ENCODE results near the gene SLC66A2. TPM values are rescaled to one million over a fixed set of nuclear protein-coding genes. Genes with fewer than 3 reads are reported as not detected.

SLC66A2 gene
- total RNA-seq, 2 donors from 2014 or later = 39.1 to 51.2 TPM

DNA sequence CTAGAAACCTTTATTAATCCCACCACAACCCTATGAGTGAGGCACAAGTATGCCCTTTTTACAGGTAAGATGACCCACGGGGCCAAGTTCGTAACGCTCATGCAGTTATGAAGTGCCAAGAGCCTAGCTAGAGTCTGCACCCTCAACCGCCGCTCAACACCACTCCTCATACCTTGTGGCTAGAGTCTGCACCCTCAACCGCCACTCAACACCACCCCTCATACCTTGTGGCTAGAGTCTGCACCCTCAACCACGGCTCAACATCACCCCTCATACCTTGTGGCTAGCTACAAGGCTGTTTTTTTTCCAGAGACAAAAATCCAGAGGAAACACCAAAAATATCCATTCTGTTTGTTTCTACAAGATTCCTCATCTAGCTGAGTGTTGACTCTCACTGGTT, 32.3 kb upstream of the SLC66A2 start:
- TF ChIP-seq CTCF (IDR thresholded peaks at IDR 0.05) = no peak
- Histone ChIP-seq H3K27ac (no peak overlapping the region), H3K9me3 (no peaks in the 10 kb centered on the region), H3K4me3 (no peak overlapping the region), H3K4me1 (ENCODE audit: control insufficient read depth in 1 of 2, low read depth in 2 of 2) (peaks cover 12 to 25% of the 10 kb centered on the region in 2 donors), H3K27me3 (replicated peaks; ENCODE audit: insufficient read depth) (no peaks in the 10 kb centered on the region), H3K36me3 (no peaks in the 10 kb centered on the region)
- ATAC-seq (ENCODE audit: insufficient number of reproducible peaks, low FRiP score, low read depth) (no peak), DNase-seq (ENCODE audit: low spot score) (no peak)

DNA sequence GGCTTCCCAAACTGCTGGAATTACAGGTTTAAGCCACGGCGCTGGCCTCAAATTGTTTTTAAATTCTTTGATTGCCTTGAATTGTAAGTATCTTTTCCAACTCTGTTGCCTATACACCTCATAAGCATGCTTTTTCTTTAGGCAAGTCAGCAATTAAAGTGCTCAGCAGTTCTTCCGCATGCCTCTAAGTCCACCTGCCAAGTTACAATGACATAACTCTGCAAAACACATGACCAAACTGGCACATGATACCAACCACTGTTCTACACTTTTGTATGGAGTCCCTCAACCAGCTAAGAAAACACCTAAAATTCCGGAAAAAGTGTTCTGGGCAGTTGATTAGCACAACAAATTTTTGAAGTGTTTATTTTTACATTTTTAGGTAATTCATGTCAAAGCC, 31.8 kb upstream of the SLC66A2 start:
- H3K27me3 ChIP-seq (replicated peaks; ENCODE audit: insufficient read depth) = no peaks in the 10 kb centered on the region
- no peak overlapping the region for H3K27ac ChIP-seq
- H3K36me3 ChIP-seq = no peaks in the 10 kb centered on the region
- no peak for ATAC-seq (ENCODE audit: insufficient number of reproducible peaks, low FRiP score, low read depth)
- peaks cover 12 to 27% of the 10 kb centered on the region in 2 donors for H3K4me1 ChIP-seq (ENCODE audit: control insufficient read depth in 1 of 2, low read depth in 2 of 2)
- no peak for DNase-seq (ENCODE audit: low spot score)
- TF ChIP-seq CTCF (IDR thresholded peaks at IDR 0.05) = no peak
- H3K4me3 ChIP-seq = no peak overlapping the region
- no peaks in the 10 kb centered on the region for H3K9me3 ChIP-seq

GRCh38 chr18:79982736-79983135, 31.3 kb upstream of the SLC66A2 start:
- Histone ChIP-seq H3K4me3 (no peak overlapping the region), H3K36me3 (no peaks in the 10 kb centered on the region), H3K27ac (no peak overlapping the region), H3K27me3 (replicated peaks; ENCODE audit: insufficient read depth) (no peaks in the 10 kb centered on the region), H3K4me1 (ENCODE audit: control insufficient read depth in 1 of 2, low read depth in 2 of 2) (peaks cover 12 to 33% of the 10 kb centered on the region in 2 donors), H3K9me3 (no peaks in the 10 kb centered on the region)
- DNase-seq (ENCODE audit: low spot score) = no peak
- TF ChIP-seq CTCF (IDR thresholded peaks at IDR 0.05) = no peak
- ATAC-seq (ENCODE audit: insufficient number of reproducible peaks, low FRiP score, low read depth) = no peak

DNA sequence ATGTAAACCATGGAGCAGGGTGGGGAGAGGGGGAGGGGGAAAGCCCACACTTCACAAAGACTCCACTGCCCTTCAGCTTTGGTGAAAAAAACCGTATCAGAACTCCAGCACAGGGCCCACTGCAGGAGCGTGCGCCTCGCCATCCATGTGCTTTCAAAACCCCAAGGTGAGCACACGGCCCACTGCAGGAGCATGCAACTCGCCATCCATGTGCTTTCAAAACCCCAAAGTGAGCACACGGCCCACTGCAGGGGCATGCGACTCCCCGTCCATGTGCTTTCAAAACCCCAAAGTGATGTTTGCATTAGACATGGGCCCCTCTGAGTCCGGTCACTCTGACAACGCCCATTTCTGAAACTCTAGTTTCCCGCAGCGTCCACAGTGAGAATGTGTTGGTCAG, 29.1 kb upstream of the SLC66A2 start:
- TF ChIP-seq CTCF (IDR thresholded peaks at IDR 0.05) = no peak
- Histone ChIP-seq H3K9me3 (no peaks in the 10 kb centered on the region), H3K27ac (no peak overlapping the region), H3K36me3 (no peaks in the 10 kb centered on the region), H3K4me1 (ENCODE audit: control insufficient read depth in 1 of 2, low read depth in 2 of 2) (peaks cover 0 to 16% of the 10 kb centered on the region in 2 donors), H3K27me3 (replicated peaks; ENCODE audit: insufficient read depth) (no peaks in the 10 kb centered on the region), H3K4me3 (no peak overlapping the region)
- ATAC-seq (ENCODE audit: insufficient number of reproducible peaks, low FRiP score, low read depth) (no peak), DNase-seq (ENCODE audit: low spot score) (no peak)

GRCh38 chr18:79979843-79980242, 28.4 kb upstream of the SLC66A2 start:
- ATAC-seq (ENCODE audit: insufficient number of reproducible peaks, low FRiP score, low read depth) = no peak
- no peak overlapping the region for H3K4me3 ChIP-seq

More at GRCh38 chr18:79979843-79980242, 28.4 kb upstream of the SLC66A2 start:
- DNase-seq (ENCODE audit: low spot score) = no peak
- Histone ChIP-seq H3K36me3 (no peaks in the 10 kb centered on the region), H3K27ac (no peak overlapping the region), H3K4me1 (ENCODE audit: control insufficient read depth in 1 of 2, low read depth in 2 of 2) (peaks cover 0 to 16% of the 10 kb centered on the region in 2 donors), H3K27me3 (replicated peaks; ENCODE audit: insufficient read depth) (no peaks in the 10 kb centered on the region), H3K9me3 (no peaks in the 10 kb centered on the region)
- no peak for TF ChIP-seq CTCF (IDR thresholded peaks at IDR 0.05)

All from thoracic aorta (tissue), 2 donors.